RCC 7860 (cell line): ENCODE measurements around the gene MAS1L.

Experiments
- DNase-seq: peaks from one replicate; pipeline ENCODE4 v3.0.0-alpha.2; 2015; ENCODE audit warnings: low spot score
- FAIRE-seq: peaks from 2 replicates; lab custom pipeline; 2012; peaks lifted over from hg19 to GRCh38; lab: Jason Lieb, UNC

Gene MAS1L

GRCh38 chr6:29487660-29488059 is at the start of gene MAS1L:
Gene MAS1L (minus strand): TSS chr6:29487956. CDS start chr6:29487902, 54 bp downstream.
- no peak for FAIRE-seq

GRCh38 chr6:29532320-29532951 is 44.7 kb upstream of the MAS1L start:
- FAIRE-seq (no peak), DNase-seq (no peak)

More at GRCh38 chr6:29487660-29488059, at the start of gene MAS1L:
- DNase-seq: no peak

GRCh38 chr6:29531668-29532067 is 43.9 kb upstream of the MAS1L start:
- FAIRE-seq (no peak), DNase-seq (no peak)

- no peak for DNase-seq
- FAIRE-seq: no peak
These were observed 43.0 kb upstream of the MAS1L start for GRCh38 chr6:29530671-29531310.

- DNase-seq (no peak), FAIRE-seq (no peak)
These were observed 42.2 kb upstream of the MAS1L start for GRCh38 chr6:29529956-29530355.

GRCh38 chr6:29528988-29529560 is 41.3 kb upstream of the MAS1L start:
- FAIRE-seq (no peak), DNase-seq (no peak)

GRCh38 chr6:29528300-29528931 is 40.7 kb upstream of the MAS1L start:
- no peak for FAIRE-seq
- no peak for DNase-seq

- DNase-seq (no peak), FAIRE-seq (no peak)
These were observed 39.8 kb upstream of the MAS1L start for GRCh38 chr6:29527564-29527963.

- DNase-seq (no peak), FAIRE-seq (no peak)
These were observed 39.4 kb upstream of the MAS1L start for GRCh38 chr6:29527126-29527525.

- FAIRE-seq (no peak), DNase-seq (no peak)
These were observed 37.5 kb upstream of the MAS1L start for GRCh38 chr6:29525311-29525639.

- DNase-seq: no peak
These were observed 36.9 kb upstream of the MAS1L start for GRCh38 chr6:29524444-29525310.

GRCh38 chr6:29524044-29524443 is 36.3 kb upstream of the MAS1L start:
- FAIRE-seq (no peak), DNase-seq (no peak)

More at GRCh38 chr6:29524444-29525310, 36.9 kb upstream of the MAS1L start:
- FAIRE-seq: no peak

GRCh38 chr6:29522227-29522626 is 34.5 kb upstream of the MAS1L start:
- DNase-seq (no peak), FAIRE-seq (no peak)

GRCh38 chr6:29521006-29521680 is 33.4 kb upstream of the MAS1L start:
- DNase-seq: no peak
- FAIRE-seq: no peak

- no peak for FAIRE-seq
- no peak for DNase-seq
These were observed 32.5 kb upstream of the MAS1L start for GRCh38 chr6:29520232-29520631.

- no peak for DNase-seq
- no peak for FAIRE-seq
These were observed 31.7 kb upstream of the MAS1L start for GRCh38 chr6:29519291-29520010.

GRCh38 chr6:29517728-29518440 is 30.1 kb upstream of the MAS1L start:
- DNase-seq: no peak
- no peak for FAIRE-seq

- FAIRE-seq (no peak), DNase-seq (no peak)
These were observed 29.5 kb upstream of the MAS1L start for GRCh38 chr6:29517245-29517644.

- DNase-seq: peak; percentile 63
- FAIRE-seq: peak; percentile 78
These were observed 28.4 kb upstream of the MAS1L start for GRCh38 chr6:29516108-29516507.
